ENCODE results near the gene CALHM3.
A peak's percentile ranks its signal among the peaks of the same experiment; 100 is the strongest.

Gene CALHM3

DNA sequence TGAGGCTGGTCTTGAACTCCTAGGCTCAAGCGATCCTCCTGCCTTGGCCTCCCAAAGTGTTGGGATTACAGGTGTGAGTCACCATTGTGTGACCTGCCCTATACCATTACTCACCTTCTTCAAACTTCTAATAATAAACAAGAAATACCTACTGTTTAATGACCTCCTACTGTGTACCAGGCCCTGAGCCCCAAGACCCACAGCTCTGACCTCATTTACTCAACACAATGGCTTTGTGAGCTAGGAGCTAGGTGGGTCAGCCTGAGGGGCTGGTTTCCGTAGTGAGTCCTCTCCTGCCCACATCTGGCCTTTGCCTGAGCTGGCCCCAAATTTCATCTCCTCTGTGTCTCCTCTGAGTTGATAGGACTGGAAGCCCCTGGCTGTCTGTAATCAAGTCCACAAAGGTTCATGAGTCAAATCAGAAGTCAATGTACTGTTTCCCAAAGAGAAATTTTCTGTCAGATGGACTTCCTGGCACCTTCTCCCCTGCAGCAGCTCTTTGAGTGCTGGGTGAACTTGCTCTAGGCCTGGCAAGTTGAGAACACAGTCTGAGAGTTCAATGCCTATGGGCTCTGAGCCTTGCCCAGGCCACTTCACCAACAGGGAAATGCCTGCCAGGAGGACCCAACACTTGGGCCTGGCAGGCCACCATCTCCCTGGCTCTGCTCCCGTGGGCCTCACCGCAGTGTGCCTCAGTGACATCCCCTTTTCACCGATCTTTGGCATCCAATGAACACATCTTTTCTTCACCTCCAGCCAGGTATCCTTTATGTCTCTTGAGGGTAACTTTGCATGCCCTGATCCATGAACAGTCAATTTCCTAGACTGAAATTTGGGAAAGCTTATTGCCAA lies 38.4 kb upstream of the CALHM3 start:
- no peak for TF ChIP-seq CTCF (IDR thresholded peaks at IDR 0.05; ENCODE audit: control insufficient read depth, extremely low read depth, insufficient read depth)
- no peak overlapping the region for H3K4me3 ChIP-seq (ENCODE audit: low read depth, low read length)
- DNase-seq (ENCODE audit: low read depth), result no peak

DNA sequence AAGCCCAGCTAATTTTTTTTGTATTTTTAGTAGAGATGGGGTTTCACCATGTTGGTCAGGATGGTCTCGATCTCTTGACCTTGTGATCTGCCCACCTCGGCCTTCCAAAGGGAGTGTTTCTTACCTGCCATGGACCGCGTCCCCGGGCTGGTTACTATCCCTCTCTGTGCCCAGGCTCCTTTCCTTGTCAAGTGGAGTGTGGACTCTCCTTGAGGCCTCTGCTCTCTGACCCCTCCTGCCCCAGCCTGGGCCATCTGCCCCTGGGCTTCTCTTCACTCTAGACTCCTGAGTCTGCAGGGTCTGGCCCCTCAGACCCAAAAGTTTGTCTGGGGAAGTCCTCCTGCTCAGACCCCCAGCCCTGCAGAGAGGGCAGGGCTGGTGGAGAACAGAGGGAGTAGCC lies 35.2 kb upstream of the CALHM3 start:
- TF ChIP-seq CTCF (IDR thresholded peaks at IDR 0.05; ENCODE audit: control insufficient read depth, extremely low read depth, insufficient read depth), result no peak
- no peak for DNase-seq (ENCODE audit: low read depth)
- H3K4me3 ChIP-seq (ENCODE audit: low read depth, low read length), result no peak overlapping the region

DNA sequence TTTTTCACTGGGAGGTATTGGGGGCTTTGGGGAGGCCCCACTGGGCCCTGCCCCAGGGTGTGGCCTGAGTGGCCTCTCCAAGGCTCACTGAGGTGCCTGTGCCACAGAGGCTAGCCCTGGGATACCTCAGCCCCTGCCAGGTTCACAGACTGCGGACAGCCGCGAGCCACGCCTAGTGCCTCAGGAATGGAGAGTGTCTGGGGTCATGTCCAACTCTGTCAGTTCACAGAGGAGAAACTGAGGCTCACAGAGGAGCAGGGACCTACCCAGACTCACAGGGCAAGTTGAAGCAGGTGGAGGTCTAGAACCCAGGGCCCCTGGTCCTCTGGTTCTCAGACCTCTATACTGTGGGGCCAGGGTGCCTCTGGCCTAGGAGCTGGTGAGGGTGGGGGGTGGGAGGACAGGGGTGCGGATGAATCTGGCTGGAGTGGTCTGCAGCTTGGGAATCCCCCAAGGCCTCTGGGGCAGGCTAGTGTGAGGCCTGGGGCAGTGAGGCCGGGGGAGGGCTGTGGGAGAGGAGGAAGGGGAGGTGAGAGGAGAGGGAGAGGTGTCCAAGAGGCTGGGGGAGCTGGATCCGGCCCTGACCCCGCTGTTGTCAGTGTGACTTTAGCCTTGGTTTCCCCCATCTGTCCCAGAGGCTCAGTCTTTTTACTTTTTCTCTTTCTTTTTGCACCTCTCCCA lies 34.5 kb upstream of the CALHM3 start:
- no peak overlapping the region for H3K4me3 ChIP-seq (ENCODE audit: low read depth, low read length)
- no peak for DNase-seq (ENCODE audit: low read depth)
- TF ChIP-seq CTCF (IDR thresholded peaks at IDR 0.05; ENCODE audit: control insufficient read depth, extremely low read depth, insufficient read depth), result no peak

- no peak overlapping the region for H3K4me3 ChIP-seq (ENCODE audit: low read depth, low read length)
- no peak for TF ChIP-seq CTCF (IDR thresholded peaks at IDR 0.05; ENCODE audit: control insufficient read depth, extremely low read depth, insufficient read depth)
- peak; percentile 33 for DNase-seq (ENCODE audit: low read depth)
These were observed 33.7 kb upstream of the CALHM3 start for GRCh38 chr10:103512591-103513379.

- H3K4me3 ChIP-seq (ENCODE audit: low read depth, low read length), result no peak overlapping the region
- no peak for TF ChIP-seq CTCF (IDR thresholded peaks at IDR 0.05; ENCODE audit: control insufficient read depth, extremely low read depth, insufficient read depth)
These were observed 33.1 kb upstream of the CALHM3 start for GRCh38 chr10:103512166-103512565.

DNA sequence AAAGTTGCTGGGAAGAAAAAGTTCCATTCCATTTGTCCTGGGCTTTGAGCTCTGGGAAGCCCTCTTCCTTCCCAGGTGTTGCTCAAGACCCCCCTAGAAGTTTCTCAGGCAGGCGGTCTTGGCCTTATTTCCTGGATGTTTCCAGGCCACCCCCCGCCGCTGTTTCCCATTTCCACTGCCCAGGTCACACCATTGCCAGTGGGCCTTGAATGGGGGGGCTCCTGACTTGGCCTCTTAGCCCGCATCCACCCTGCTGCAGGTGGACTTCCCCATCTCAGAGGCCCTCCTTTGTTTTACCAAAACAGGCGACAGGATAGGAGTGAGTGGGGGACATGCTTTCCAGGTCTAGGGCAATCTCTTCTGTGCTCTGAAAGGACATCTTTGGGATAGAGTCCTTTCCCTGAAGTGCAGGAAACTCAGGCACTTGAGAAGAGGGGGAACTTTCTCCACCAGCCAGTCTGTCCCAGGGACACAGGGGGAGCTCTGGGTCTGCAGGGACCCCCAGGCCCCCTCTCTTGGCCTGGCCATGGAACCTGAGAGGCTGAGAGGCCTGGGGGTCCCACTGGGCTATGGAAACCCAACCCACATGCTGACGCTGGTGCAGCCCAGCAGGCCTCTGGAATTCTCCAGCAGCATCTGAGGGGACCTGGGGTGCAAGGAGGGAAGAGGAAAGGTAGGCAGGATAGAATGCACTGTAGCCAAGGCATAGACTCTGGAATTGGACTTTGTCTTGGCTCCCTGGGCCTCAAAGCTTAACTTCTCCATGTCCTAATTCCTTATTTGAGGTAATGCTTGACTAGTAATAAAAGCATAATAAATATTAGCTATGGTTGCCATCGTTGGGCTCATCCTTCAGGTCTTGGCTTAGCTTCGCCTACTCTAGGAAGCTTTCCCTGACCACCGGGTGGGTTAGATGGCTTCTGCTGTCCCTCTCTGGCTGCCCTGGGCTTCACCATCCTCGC lies 32.0 kb upstream of the CALHM3 start:
- no peak for TF ChIP-seq CTCF (IDR thresholded peaks at IDR 0.05; ENCODE audit: control insufficient read depth, extremely low read depth, insufficient read depth)
- no peak for DNase-seq (ENCODE audit: low read depth)

More at GRCh38 chr10:103512166-103512565, 33.1 kb upstream of the CALHM3 start:
- no peak for DNase-seq (ENCODE audit: low read depth)

More for the DNA sequence above, 32.0 kb upstream of the CALHM3 start:
- no peak overlapping the region for H3K4me3 ChIP-seq (ENCODE audit: low read depth, low read length)
